Measurements from ENCODE around the gene KRTAP3-3.

The KRTAP3-3 gene

DNA sequence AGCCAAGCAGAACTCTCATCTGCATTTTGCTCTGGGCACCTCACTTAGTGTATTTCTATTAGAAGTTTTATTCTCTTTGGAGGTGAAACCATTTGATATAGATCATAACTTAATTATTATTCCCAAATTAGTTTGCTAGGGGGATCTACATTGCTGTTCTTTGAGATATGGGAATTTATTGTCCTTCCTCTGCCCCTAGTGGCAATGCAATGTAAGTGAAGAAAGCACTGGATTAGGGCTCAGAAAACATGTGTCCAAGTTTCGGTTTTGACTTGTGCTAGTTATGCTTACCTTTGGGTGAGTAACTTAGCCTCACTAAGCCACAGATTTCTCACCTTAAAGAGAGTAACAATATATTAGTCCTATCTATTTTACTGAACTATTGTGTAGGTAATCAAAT, 30.1 kb downstream of the KRTAP3-3 start:
- peak overlapping the region; percentile 28 for H3K4me3 ChIP-seq (ENCODE audit: low read length, poor library complexity, severe bottlenecking)
- H3K36me3 ChIP-seq (ENCODE audit: insufficient read depth, low read length), result no peaks in the 10 kb centered on the region
- H3K27me3 ChIP-seq (ENCODE audit: insufficient read depth, low read length, poor library complexity, severe bottlenecking), result no peaks in the 10 kb centered on the region
- peak overlapping the region; percentile 62 for H2AFZ ChIP-seq (ENCODE audit: low read length)
- no peak overlapping the region for H3K9ac ChIP-seq (ENCODE audit: low read depth, low read length, poor library complexity, severe bottlenecking)
- TF ChIP-seq EZH2phosphoT487 (IDR thresholded peaks at IDR 0.05; ENCODE audit: borderline replicate concordance), result no peak
- TF ChIP-seq, protein P1, sequence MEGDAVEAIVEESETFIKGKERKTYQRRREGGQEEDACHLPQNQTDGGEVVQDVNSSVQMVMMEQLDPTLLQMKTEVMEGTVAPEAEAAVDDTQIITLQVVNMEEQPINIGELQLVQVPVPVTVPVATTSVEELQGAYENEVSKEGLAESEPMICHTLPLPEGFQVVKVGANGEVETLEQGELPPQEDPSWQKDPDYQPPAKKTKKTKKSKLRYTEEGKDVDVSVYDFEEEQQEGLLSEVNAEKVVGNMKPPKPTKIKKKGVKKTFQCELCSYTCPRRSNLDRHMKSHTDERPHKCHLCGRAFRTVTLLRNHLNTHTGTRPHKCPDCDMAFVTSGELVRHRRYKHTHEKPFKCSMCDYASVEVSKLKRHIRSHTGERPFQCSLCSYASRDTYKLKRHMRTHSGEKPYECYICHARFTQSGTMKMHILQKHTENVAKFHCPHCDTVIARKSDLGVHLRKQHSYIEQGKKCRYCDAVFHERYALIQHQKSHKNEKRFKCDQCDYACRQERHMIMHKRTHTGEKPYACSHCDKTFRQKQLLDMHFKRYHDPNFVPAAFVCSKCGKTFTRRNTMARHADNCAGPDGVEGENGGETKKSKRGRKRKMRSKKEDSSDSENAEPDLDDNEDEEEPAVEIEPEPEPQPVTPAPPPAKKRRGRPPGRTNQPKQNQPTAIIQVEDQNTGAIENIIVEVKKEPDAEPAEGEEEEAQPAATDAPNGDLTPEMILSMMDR (conservative IDR thresholded peaks at IDR 0.05; ENCODE audit: low read length), result peak; percentile 86
- H3K4me2 ChIP-seq (ENCODE audit: low read depth, low read length, poor library complexity, severe bottlenecking), result peak overlapping the region; percentile 32
- H4K20me1 ChIP-seq (ENCODE audit: insufficient read depth, low read length, poor library complexity, severe bottlenecking), result no peaks in the 10 kb centered on the region
- H3K9me3 ChIP-seq (ENCODE audit: insufficient read depth, low read depth, low read length), result no peaks in the 10 kb centered on the region
- H3K79me2 ChIP-seq (ENCODE audit: insufficient read depth, low read length), result no peaks in the 10 kb centered on the region
- no peaks in the 10 kb centered on the region for H3F3A ChIP-seq (ENCODE audit: low read depth)
- H3K9me2 ChIP-seq (replicated peaks; ENCODE audit: low read depth, low read length), result no peaks in the 10 kb centered on the region
- no peaks in the 10 kb centered on the region for H3K4me1 ChIP-seq (ENCODE audit: insufficient read depth, low read length, poor library complexity, severe bottlenecking)

DNA sequence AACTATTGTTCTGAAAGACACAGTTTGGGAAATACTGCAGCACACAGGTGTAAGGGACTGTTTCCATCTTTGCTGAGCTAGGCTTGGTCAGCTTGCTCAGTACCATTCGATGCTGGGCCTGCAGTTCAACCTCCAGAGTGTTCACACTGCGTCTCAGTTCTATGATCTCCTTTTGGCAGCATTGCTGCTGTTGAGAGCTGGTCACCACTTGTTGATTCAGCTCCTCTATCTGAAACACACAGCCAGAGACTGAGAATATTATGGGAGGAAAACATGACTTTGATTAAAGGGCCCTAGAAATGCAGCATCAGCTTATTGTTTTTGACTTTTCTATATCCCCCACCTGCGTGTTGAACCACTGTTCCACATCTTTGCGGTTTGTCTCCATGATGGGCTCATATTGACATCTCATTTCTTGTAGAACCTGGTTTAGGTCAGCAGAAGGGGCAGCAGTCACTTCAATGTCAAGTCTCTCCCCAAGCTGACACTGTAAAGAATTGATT, 31.9 kb downstream of the KRTAP3-3 start:
- H2AFZ ChIP-seq (ENCODE audit: low read length), result no peak overlapping the region
- H3K4me3 ChIP-seq (ENCODE audit: low read length, poor library complexity, severe bottlenecking), result no peak overlapping the region
- TF ChIP-seq EZH2phosphoT487 (IDR thresholded peaks at IDR 0.05; ENCODE audit: borderline replicate concordance), result no peak
- TF ChIP-seq, protein P1 (conservative IDR thresholded peaks at IDR 0.05; ENCODE audit: low read length), result no peak
- no peaks in the 10 kb centered on the region for H3K9me3 ChIP-seq (ENCODE audit: insufficient read depth, low read depth, low read length)
- no peaks in the 10 kb centered on the region for H3K4me1 ChIP-seq (ENCODE audit: insufficient read depth, low read length, poor library complexity, severe bottlenecking)
- H3K27me3 ChIP-seq (ENCODE audit: insufficient read depth, low read length, poor library complexity, severe bottlenecking), result no peaks in the 10 kb centered on the region
- H3K9me2 ChIP-seq (replicated peaks; ENCODE audit: low read depth, low read length), result no peaks in the 10 kb centered on the region
- no peaks in the 10 kb centered on the region for H3F3A ChIP-seq (ENCODE audit: low read depth)
- no peak overlapping the region for H3K4me2 ChIP-seq (ENCODE audit: low read depth, low read length, poor library complexity, severe bottlenecking)
- H3K36me3 ChIP-seq (ENCODE audit: insufficient read depth, low read length), result no peaks in the 10 kb centered on the region
- H3K9ac ChIP-seq (ENCODE audit: low read depth, low read length, poor library complexity, severe bottlenecking), result no peak overlapping the region
- H3K79me2 ChIP-seq (ENCODE audit: insufficient read depth, low read length), result no peaks in the 10 kb centered on the region
- no peaks in the 10 kb centered on the region for H4K20me1 ChIP-seq (ENCODE audit: insufficient read depth, low read length, poor library complexity, severe bottlenecking)

GRCh38 chr17:40961591-40961990, 32.4 kb downstream of the KRTAP3-3 start:
- no peak overlapping the region for H3K9ac ChIP-seq (ENCODE audit: low read depth, low read length, poor library complexity, severe bottlenecking)
- H3K4me2 ChIP-seq (ENCODE audit: low read depth, low read length, poor library complexity, severe bottlenecking), result no peak overlapping the region
- H3K4me1 ChIP-seq (ENCODE audit: insufficient read depth, low read length, poor library complexity, severe bottlenecking), result no peaks in the 10 kb centered on the region
- no peaks in the 10 kb centered on the region for H3K27me3 ChIP-seq (ENCODE audit: insufficient read depth, low read length, poor library complexity, severe bottlenecking)
- no peak overlapping the region for H2AFZ ChIP-seq (ENCODE audit: low read length)
- H4K20me1 ChIP-seq (ENCODE audit: insufficient read depth, low read length, poor library complexity, severe bottlenecking), result no peaks in the 10 kb centered on the region
- no peaks in the 10 kb centered on the region for H3F3A ChIP-seq (ENCODE audit: low read depth)
- no peaks in the 10 kb centered on the region for H3K9me3 ChIP-seq (ENCODE audit: insufficient read depth, low read depth, low read length)
- no peaks in the 10 kb centered on the region for H3K36me3 ChIP-seq (ENCODE audit: insufficient read depth, low read length)
- no peaks in the 10 kb centered on the region for H3K9me2 ChIP-seq (replicated peaks; ENCODE audit: low read depth, low read length)
- TF ChIP-seq, protein P1 (conservative IDR thresholded peaks at IDR 0.05; ENCODE audit: low read length), result no peak
- no peak for TF ChIP-seq EZH2phosphoT487 (IDR thresholded peaks at IDR 0.05; ENCODE audit: borderline replicate concordance)
- H3K79me2 ChIP-seq (ENCODE audit: insufficient read depth, low read length), result no peaks in the 10 kb centered on the region
- H3K4me3 ChIP-seq (ENCODE audit: low read length, poor library complexity, severe bottlenecking), result no peak overlapping the region

All from Loucy (cell line).